ENCODE measurements around the gene HK3. TPM values are rescaled to one million over a fixed set of nuclear protein-coding genes. Genes with fewer than 3 reads are reported as not detected.

Gene HK3
- total and polyA plus RNA-seq, 2 of the 8 experiments (the other 6 are each of a cell fraction or from before 2014, with no cell fraction given), result not detected

DNA sequence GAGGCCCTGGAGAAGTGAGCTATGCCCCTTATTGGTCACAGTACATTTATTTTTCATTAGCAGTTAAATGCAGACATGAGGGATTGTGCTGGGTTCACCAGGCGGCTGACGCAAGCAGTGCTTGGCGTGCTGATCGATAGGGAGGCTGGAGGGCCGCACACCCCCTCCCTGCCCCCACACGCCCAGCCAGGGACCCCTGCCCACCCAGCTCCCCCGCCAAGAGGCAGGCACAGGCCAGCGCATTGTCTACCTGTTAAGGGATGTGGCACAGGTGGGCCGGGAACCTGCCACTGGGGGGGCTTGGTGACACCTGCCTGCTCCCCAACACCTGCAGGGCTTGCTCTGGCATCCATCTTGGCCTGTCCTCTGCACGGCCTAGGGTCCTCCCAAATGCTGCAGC lies 39.2 kb downstream of the HK3 start:
- CTCF ChIA-PET (ENCODE audit: partially characterized antibody), result interaction anchor here (1.0 to 4.9 kb wide), 5 partner anchors 21 to 202 kb away, joined by 3 to 17 read pairs (median 3); no protein-coding TSS in a partner anchor
- H2BK20ac ChIP-seq (ENCODE audit: low read length), result no peak overlapping the region
- H3K27ac ChIP-seq (ENCODE audit: low read depth, low read length), result no peak overlapping the region; the same call in 1 of the 2 replicates
- H3K79me2 ChIP-seq (ENCODE audit: control insufficient read depth in 1 of 2, insufficient read depth in 2 of 2, low read length in 2 of 2), result no peaks in the 10 kb centered on the region
- no peak overlapping the region for H4K91ac ChIP-seq (replicated peaks; ENCODE audit: insufficient read length, low read length)
- no peak overlapping the region; the same call in 1 of the 2 replicates for H2BK15ac ChIP-seq (ENCODE audit: low read length)
- no peak overlapping the region for H3K18ac ChIP-seq (ENCODE audit: extremely low read depth, low read length)
- H3K14ac ChIP-seq (ENCODE audit: insufficient read length), result no peak overlapping the region
- H3K4me1 ChIP-seq (replicated peaks in 1 of 4; ENCODE audit: control insufficient read depth in 3 of 4, insufficient read depth in 4 of 4, low read length in 3 of 4), result peaks cover 6 to 25% (median 23%) of the 10 kb centered on the region in 4 experiments
- no peak overlapping the region for H3K4ac ChIP-seq (replicated peaks; ENCODE audit: insufficient read length, low read depth, low read length)
- H3K23me2 ChIP-seq (ENCODE audit: low read depth, low read length), result no peaks in the 10 kb centered on the region
- H3K23ac ChIP-seq (ENCODE audit: insufficient read length), result no peak overlapping the region
- no peaks in the 10 kb centered on the region for H3K27me3 ChIP-seq (replicated peaks in 1 of 4; ENCODE audit: control insufficient read depth in 3 of 4, extremely low read depth in 1 of 4, insufficient read depth in 3 of 4, low read length in 3 of 4)
- H3K36me3 ChIP-seq (ENCODE audit: control insufficient read depth in 2 of 4, insufficient read depth in 4 of 4, low read length in 3 of 4), result no peaks in the 10 kb centered on the region
- FAIRE-seq (no peak), DNase-seq (ENCODE audit: low read depth in 1 of 2, low spot score in 2 of 2) (no peak)
- H2BK120ac ChIP-seq (replicated peaks; ENCODE audit: low read depth, low read length), result no peak overlapping the region
- POLR2A ChIA-PET (ENCODE audit: partially characterized antibody), result no interaction called here
- no peak overlapping the region for H3K56ac ChIP-seq (replicated peaks; ENCODE audit: insufficient read length, low read depth, low read length)
- H3K4me2 ChIP-seq (ENCODE audit: insufficient read depth in 1 of 2, low read depth in 2 of 2, low read length in 2 of 2), result no peak overlapping the region
- no peak overlapping the region for H4K8ac ChIP-seq (ENCODE audit: extremely low read depth, insufficient read depth, low read length)
- no peaks in the 10 kb centered on the region for H3K79me1 ChIP-seq (ENCODE audit: low read depth, low read length)
- no peak overlapping the region for H2BK5ac ChIP-seq (ENCODE audit: low read depth, low read length)
- WGBS, 2 experiments (ENCODE audit: extremely low coverage in 1 of 2, insufficient coverage in 1 of 2, insufficient read length in 1 of 2, insufficient replicate concordance in 2 of 2, low coverage in 1 of 2, low lambda C conversion rate in 2 of 2, missing lambda C conversion rate in 1 of 2), result 88% methylated on average over 8 of the region's 10 CpGs; no CpG with 5 or more reads in 1 of the 2 experiments
- H3K4me3 ChIP-seq (ENCODE audit: extremely low read depth in 1 of 4, insufficient read depth in 2 of 4, low read depth in 3 of 4, low read length in 4 of 4), result no peak overlapping the region
- no peaks in the 10 kb centered on the region for H3K9me3 ChIP-seq (ENCODE audit: insufficient read depth in 2 of 2, low read depth in 1 of 2, low read length in 1 of 2)
- no peak overlapping the region for H4K5ac ChIP-seq (ENCODE audit: insufficient read length, low read depth, low read length)
- no peak overlapping the region for H3K9ac ChIP-seq (replicated peaks in 1 of 4; ENCODE audit: extremely low read depth in 1 of 4, low read depth in 3 of 4, low read length in 3 of 4)
- H2AFZ ChIP-seq (ENCODE audit: low read length), result no peak overlapping the region
- H2AK5ac ChIP-seq (ENCODE audit: low read depth, low read length), result no peak overlapping the region
- H4K20me1 ChIP-seq (replicated peaks in 1 of 2; ENCODE audit: control insufficient read depth in 1 of 2, insufficient read depth in 2 of 2, low read length in 2 of 2), result no peaks in the 10 kb centered on the region
- H2BK12ac ChIP-seq (ENCODE audit: low read depth, low read length), result no peak overlapping the region; the same call in 1 of the 2 replicates
- no peak for TF ChIP-seq RFX5 (IDR thresholded peaks at IDR 0.05; ENCODE audit: borderline replicate concordance, low read depth, low read length)
- TF ChIP-seq CTCF (IDR thresholded peaks at IDR 0.05; ENCODE audit: control extremely low read depth in 1 of 3, insufficient read depth in 1 of 3, low read depth in 1 of 3, low read length in 3 of 3), result no peak
- TF ChIP-seq RBBP5 (IDR thresholded peaks at IDR 0.05; ENCODE audit: borderline replicate concordance, low read depth, low read length), result no peak
- no peak for TF ChIP-seq CREB1 (IDR thresholded peaks at IDR 0.05)
- TF ChIP-seq POLR2AphosphoS5 (IDR thresholded peaks at IDR 0.05; ENCODE audit: low read depth, low read length), result no peak
- TF ChIP-seq TAF7 (optimal IDR thresholded peaks at IDR 0.05; ENCODE audit: borderline replicate concordance, low read depth, low read length), result no peak
- no peak for TF ChIP-seq FOSL1 (IDR thresholded peaks at IDR 0.05; ENCODE audit: insufficient read depth, low read depth, low read length)
- no peak for TF ChIP-seq KDM1A (IDR thresholded peaks at IDR 0.05; ENCODE audit: borderline replicate concordance, low read length)
- no peak for TF ChIP-seq SP1 (IDR thresholded peaks at IDR 0.05; ENCODE audit: low read depth, low read length)
- no peak for TF ChIP-seq ATF2 (IDR thresholded peaks at IDR 0.05; ENCODE audit: low read length)

All from H1 (cell line).